Type B pancreatic cell (in vitro differentiated cells): ENCODE measurements around the gene CLGN. TPM values are rescaled to one million over a fixed set of nuclear protein-coding genes. Genes with fewer than 3 reads are reported as not detected.

Experiments used
- DNase-seq: peaks from one replicate; pipeline ENCODE4 v3.0.0; 2021; ENCODE audit warnings: mixed read lengths; ENCODE audit not compliant: unreplicated experiment; ENCODE audit errors: extremely low spot score
- H3K27ac Mint-ChIP-seq: 2 replicates; pipeline ENCODE4 v1.8.0; 2021; ENCODE audit warnings: mild to moderate bottlenecking, mixed read lengths
- H3K27me3 Mint-ChIP-seq: 2 replicates; pipeline ENCODE4 v1.8.0; 2021; ENCODE audit warnings: mixed read lengths
- H3K36me3 Mint-ChIP-seq: 2 replicates; pipeline ENCODE4 v1.8.0; 2021; ENCODE audit warnings: mixed read lengths
- H3K4me1 Mint-ChIP-seq: one replicate; pipeline ENCODE4 v1.8.0; 2021; ENCODE audit warnings: mixed read lengths; ENCODE audit not compliant: unreplicated experiment
- H3K4me3 Mint-ChIP-seq: 2 replicates; pipeline ENCODE4 v1.8.0; 2021; ENCODE audit warnings: mild to moderate bottlenecking, mixed read lengths
- H3K9me3 Mint-ChIP-seq: 2 replicates; pipeline ENCODE4 v1.8.0; 2021; ENCODE audit warnings: mixed read lengths
- CTCF ChIP-seq: fragments of 200-600 bp; sonication (generic); conservative IDR thresholded peaks from 2 replicates; pipeline ENCODE4 v1.5.0; 2021; ENCODE audit warnings: antibody characterized with exemption, mild to moderate bottlenecking
- total RNA-seq: library from RNA; stranded (reverse); gene quantifications from 2 replicates; pipeline ENCODE4 v1.2.1, GENCODE V29; 2021; ENCODE audit warnings: low replicate concordance

Gene CLGN
- total RNA-seq, 1 donor from 2014 or later: 6.4 TPM

GRCh38 chr4:140373328-140374129 lies 53.9 kb downstream of the CLGN start, which contains the start of gene SCOC:
Gene SCOC, plus strand, starts transcription at chr4:140373646. Its CDS starts 5,525 bp downstream, at chr4:140379171.
- Mint-ChIP-seq H3K36me3 (no peaks in the 10 kb centered on the region), H3K27me3 (no peaks in the 10 kb centered on the region), H3K27ac (no peak within 1 kb of the TSS), H3K9me3 (no peaks in the 10 kb centered on the region), H3K4me3 (peak within 1 kb of the TSS; percentile 93), H3K4me1 (peaks cover 22% of the 10 kb centered on the region)
- peak; percentile 97 for DNase-seq
- TF ChIP-seq CTCF: no peak

DNA sequence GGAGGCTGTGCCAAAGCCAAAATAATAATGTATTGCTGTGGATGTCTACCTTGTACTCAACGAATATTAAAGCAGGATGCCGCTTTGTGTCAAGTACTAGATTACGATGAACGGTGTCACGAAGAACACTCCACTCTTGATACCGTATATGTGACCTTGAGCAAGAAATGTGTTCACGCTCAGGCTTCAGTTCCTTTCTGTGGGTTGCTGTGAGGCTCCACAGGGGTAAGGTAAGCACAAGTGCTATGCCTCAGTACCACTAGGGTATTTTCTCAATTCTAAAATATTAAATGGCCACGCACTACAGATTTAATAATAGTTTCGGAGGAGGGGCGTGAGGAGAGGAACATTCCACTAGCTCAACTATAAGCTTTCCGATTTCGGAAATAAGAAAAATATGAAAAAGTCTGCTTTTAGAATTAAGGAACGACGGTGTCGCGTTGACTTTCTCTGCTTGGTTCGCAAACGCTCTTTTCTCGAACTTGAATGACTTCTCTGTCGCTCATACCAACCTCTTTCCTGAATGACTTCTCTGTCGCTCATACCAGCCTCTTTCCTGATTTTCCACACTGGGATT lies 54.6 kb downstream of the CLGN start:
- DNase-seq: no peak
- Mint-ChIP-seq H3K9me3 (no peaks in the 10 kb centered on the region), H3K4me1 (peaks cover 22% of the 10 kb centered on the region), H3K4me3 (no peak overlapping the region), H3K27me3 (no peaks in the 10 kb centered on the region), H3K36me3 (no peaks in the 10 kb centered on the region), H3K27ac (no peak overlapping the region)
- peak; percentile 75 for TF ChIP-seq CTCF

GRCh38 chr4:140368686-140369085 lies 58.8 kb downstream of the CLGN start:
- no peak for DNase-seq
- Mint-ChIP-seq H3K4me3 (no peak overlapping the region), H3K4me1 (no peaks in the 10 kb centered on the region), H3K36me3 (no peaks in the 10 kb centered on the region), H3K27ac (no peak overlapping the region), H3K27me3 (no peaks in the 10 kb centered on the region), H3K9me3 (no peaks in the 10 kb centered on the region)
- TF ChIP-seq CTCF: no peak

DNA sequence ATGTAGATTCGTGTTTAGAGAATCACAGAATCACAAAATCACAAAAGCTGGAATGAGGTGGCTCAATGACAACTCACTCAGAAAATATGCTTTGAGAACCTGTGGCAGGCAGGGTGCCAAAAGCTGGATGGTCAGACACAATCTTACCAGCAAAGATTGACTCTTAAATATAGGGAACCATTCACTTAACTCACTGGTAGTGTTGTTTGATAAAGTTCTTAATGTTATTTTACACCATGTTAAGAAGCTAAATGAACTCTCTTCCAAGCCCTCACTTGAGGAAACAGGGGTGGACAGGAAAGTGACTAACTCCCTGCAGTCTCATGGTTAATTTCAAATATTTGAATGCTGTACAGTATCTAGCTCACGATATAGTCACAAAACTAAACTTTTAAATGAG lies 59.7 kb downstream of the CLGN start:
- Mint-ChIP-seq H3K27ac (no peak overlapping the region), H3K4me3 (no peak overlapping the region), H3K4me1 (no peaks in the 10 kb centered on the region), H3K27me3 (no peaks in the 10 kb centered on the region), H3K36me3 (no peaks in the 10 kb centered on the region), H3K9me3 (no peaks in the 10 kb centered on the region)
- no peak for DNase-seq
- no peak for TF ChIP-seq CTCF

DNA sequence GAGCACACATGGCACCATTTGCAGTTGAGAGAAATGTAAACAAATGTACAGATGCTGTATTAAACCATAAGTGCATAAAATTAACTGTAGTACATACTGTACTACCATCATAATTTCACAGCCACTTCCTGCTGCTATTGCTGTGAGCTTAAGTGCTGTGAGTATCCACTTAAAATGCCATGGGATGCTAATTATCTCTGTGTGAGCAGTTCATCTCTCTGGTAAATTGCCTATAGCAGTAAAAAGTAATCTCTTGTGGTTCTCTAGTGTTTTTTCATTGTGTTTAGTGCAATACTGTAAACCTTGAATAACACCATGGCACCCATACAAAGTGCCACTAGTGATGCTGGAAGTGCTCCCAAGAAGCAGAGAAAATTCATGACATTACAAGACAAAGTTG lies 63.9 kb downstream of the CLGN start:
- DNase-seq: no peak
- Mint-ChIP-seq H3K9me3 (no peaks in the 10 kb centered on the region), H3K4me1 (no peaks in the 10 kb centered on the region), H3K27ac (no peak overlapping the region), H3K4me3 (no peak overlapping the region), H3K27me3 (no peaks in the 10 kb centered on the region), H3K36me3 (no peaks in the 10 kb centered on the region)
- no peak for TF ChIP-seq CTCF
